Stimulated activated naive CD8-positive, alpha-beta T cell treated with anti-CD3 and anti-CD28 coated beads, Interleukin-15, Interleukin-2, amounts not matched to agents 100 ng/mL and 50 ng/mL, for 24 hours (primary cell): ENCODE results near the gene TRIM32.

Source experiments
- H3K27ac Mint-ChIP-seq: one replicate; pipeline ENCODE4 v1.8.0; 2021; ENCODE audit warnings: mild to moderate bottlenecking, mixed read lengths
- H3K27me3 Mint-ChIP-seq: one replicate; pipeline ENCODE4 v1.8.0; 2021; ENCODE audit warnings: mixed read lengths
- H3K36me3 Mint-ChIP-seq: one replicate; pipeline ENCODE4 v1.8.0; 2021; ENCODE audit warnings: low read depth, mixed read lengths
- H3K4me1 Mint-ChIP-seq: one replicate; pipeline ENCODE4 v1.8.0; 2021; ENCODE audit warnings: low read depth, mixed read lengths
- H3K4me3 Mint-ChIP-seq: one replicate; pipeline ENCODE4 v1.8.0; 2021; ENCODE audit warnings: mild to moderate bottlenecking, mixed read lengths
- H3K9me3 Mint-ChIP-seq: one replicate; pipeline ENCODE4 v1.8.0; 2021; ENCODE audit warnings: mixed read lengths

Gene TRIM32

DNA sequence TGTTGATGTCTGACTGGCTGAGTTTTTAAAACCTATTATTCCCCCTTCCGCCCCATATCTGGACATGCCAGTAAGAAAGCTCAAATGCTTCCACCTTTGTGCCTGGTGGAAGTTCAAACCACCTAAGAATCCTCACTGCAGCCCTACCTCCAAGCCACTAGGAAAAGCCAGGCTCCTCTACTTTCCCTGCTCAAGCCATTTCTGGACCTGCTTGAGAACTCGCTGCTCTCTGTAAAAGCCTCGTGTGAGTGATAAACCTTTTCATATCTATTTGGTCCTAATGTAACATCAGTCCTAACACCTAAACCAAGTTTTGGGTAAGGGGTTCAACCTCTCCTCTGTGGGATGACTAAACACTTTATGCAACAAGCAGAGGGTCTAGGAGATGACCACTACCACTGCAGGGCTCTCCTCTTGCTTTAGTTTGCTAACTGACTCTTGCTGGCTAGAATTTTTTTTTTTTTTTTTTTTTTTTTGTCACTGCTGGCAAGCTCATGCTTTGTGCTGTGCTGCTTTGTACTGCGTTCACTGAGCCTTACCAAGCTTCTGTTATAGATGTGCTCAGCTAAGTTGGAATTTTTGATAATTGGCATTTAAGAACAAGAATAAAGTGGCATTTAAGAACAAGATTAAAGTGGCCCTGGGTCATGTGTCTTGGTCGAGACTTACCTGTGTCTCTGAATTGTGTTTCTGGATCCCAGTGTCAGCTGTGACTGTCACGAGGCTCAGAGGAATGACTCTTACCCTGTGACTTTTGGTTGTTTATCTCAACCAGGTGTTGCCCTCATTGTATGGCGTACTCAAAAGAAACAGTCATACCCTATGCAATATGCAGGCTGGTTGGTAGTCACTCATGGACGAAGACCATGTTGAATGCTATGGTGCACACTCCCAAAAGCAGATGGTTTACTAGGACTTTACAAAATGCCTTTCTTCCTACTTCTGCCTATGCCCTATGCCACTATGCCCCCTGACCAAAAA lies 19.5 kb downstream of the TRIM32 start:
- Mint-ChIP-seq H3K4me1 (peaks cover 9% of the 10 kb centered on the region), H3K4me3 (no peak overlapping the region), H3K9me3 (peaks cover 4% of the 10 kb centered on the region), H3K27ac (no peak overlapping the region), H3K27me3 (no peaks in the 10 kb centered on the region), H3K36me3 (peaks cover 16% of the 10 kb centered on the region)

- Mint-ChIP-seq H3K27ac (no peak overlapping the region), H3K9me3 (peaks cover 4% of the 10 kb centered on the region), H3K36me3 (no peaks in the 10 kb centered on the region), H3K4me3 (no peak overlapping the region), H3K27me3 (no peaks in the 10 kb centered on the region), H3K4me1 (no peaks in the 10 kb centered on the region)
Observed at GRCh38 chr9:116712781-116713180, 25.7 kb downstream of the TRIM32 start.

DNA sequence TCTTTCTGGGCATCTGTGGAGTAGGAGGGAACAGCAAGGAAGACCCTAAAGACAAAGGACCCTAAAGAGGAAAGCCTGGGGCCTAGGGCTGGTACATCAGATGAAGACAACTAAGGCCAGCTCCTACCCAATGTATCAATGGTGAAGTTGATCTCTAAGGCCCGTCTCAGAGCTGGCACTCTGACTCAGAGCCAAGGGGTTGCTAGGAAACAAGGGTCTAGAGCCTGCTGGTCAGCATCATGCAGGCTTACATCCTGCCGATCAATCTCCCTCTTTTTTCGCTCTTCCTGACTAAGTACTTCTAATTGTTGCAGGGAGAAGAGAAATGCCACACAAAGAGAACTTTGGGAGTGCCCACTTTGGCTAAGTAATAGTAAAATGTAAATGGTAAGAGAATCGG lies 26.2 kb downstream of the TRIM32 start:
- Mint-ChIP-seq H3K27ac (no peak overlapping the region), H3K4me1 (no peaks in the 10 kb centered on the region), H3K4me3 (no peak overlapping the region), H3K9me3 (peaks cover 4% of the 10 kb centered on the region), H3K27me3 (no peaks in the 10 kb centered on the region), H3K36me3 (no peaks in the 10 kb centered on the region)

- no peak overlapping the region for H3K4me3 Mint-ChIP-seq
- H3K9me3 Mint-ChIP-seq, result peaks cover 3% of the 10 kb centered on the region
- H3K4me1 Mint-ChIP-seq, result no peaks in the 10 kb centered on the region
- H3K27me3 Mint-ChIP-seq, result no peaks in the 10 kb centered on the region
- no peak overlapping the region for H3K27ac Mint-ChIP-seq
- H3K36me3 Mint-ChIP-seq, result no peaks in the 10 kb centered on the region
Observed at GRCh38 chr9:116715751-116716150, 28.6 kb downstream of the TRIM32 start.

DNA sequence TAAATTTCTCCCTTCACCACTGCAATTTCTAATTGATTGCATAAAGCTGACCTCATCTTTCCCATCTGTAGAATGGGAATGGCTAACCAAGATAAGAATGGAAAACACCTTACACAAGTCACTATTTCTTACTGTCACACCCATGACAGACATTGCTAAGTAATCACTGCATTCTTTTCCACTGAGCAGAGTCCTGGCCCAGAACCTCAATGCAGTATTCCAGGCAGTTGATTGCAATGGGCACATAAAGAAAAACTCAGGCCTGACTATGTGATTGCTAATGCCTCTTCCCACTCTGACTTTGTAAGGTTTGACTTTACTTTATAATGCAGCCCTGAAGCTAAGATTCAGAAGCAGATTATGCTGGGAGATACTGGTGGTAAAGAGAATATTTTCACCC lies 29.3 kb downstream of the TRIM32 start:
- Mint-ChIP-seq H3K27me3 (no peaks in the 10 kb centered on the region), H3K4me3 (no peak overlapping the region), H3K4me1 (no peaks in the 10 kb centered on the region), H3K36me3 (no peaks in the 10 kb centered on the region), H3K27ac (no peak overlapping the region), H3K9me3 (peaks cover 3% of the 10 kb centered on the region)

DNA sequence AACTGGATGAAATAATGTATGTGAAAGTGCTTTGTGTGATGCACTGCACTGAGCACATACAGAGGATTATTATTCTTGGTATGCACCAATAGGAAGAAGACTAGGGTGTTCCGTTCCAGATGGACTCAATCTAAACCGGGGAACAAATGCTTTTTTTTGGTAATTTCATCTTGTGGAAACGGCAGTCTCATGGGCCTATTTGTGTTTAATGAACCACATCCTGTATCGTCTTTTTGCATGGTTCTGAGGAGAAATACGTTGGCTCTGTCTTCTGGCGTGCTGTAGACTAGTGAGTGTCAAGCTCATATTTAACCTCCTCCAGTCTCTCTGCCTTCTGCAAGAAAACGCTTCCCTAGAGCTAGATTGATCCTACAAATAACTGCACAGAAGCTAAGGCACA lies 30.0 kb downstream of the TRIM32 start:
- Mint-ChIP-seq H3K9me3 (peaks cover 3% of the 10 kb centered on the region), H3K27ac (no peak overlapping the region), H3K27me3 (no peaks in the 10 kb centered on the region), H3K4me1 (no peaks in the 10 kb centered on the region), H3K4me3 (no peak overlapping the region), H3K36me3 (no peaks in the 10 kb centered on the region)

- peaks cover 3% of the 10 kb centered on the region for H3K9me3 Mint-ChIP-seq
- H3K27ac Mint-ChIP-seq, result no peak overlapping the region
- H3K4me1 Mint-ChIP-seq, result no peaks in the 10 kb centered on the region
- H3K36me3 Mint-ChIP-seq, result no peaks in the 10 kb centered on the region
- H3K4me3 Mint-ChIP-seq, result no peak overlapping the region
- no peaks in the 10 kb centered on the region for H3K27me3 Mint-ChIP-seq
Observed at GRCh38 chr9:116718111-116718510, 31.0 kb downstream of the TRIM32 start.

- Mint-ChIP-seq H3K4me1 (no peaks in the 10 kb centered on the region), H3K36me3 (no peaks in the 10 kb centered on the region), H3K27me3 (peaks cover 5% of the 10 kb centered on the region), H3K9me3 (peaks cover 3% of the 10 kb centered on the region), H3K27ac (no peak overlapping the region), H3K4me3 (no peak overlapping the region)
Observed at GRCh38 chr9:116720111-116720510, 33.0 kb downstream of the TRIM32 start.

- Mint-ChIP-seq H3K27me3 (peaks cover 5% of the 10 kb centered on the region), H3K4me1 (no peaks in the 10 kb centered on the region), H3K4me3 (no peak overlapping the region), H3K36me3 (no peaks in the 10 kb centered on the region), H3K27ac (no peak overlapping the region), H3K9me3 (peaks cover 3% of the 10 kb centered on the region)
Observed at GRCh38 chr9:116721411-116721810, 34.3 kb downstream of the TRIM32 start.

DNA sequence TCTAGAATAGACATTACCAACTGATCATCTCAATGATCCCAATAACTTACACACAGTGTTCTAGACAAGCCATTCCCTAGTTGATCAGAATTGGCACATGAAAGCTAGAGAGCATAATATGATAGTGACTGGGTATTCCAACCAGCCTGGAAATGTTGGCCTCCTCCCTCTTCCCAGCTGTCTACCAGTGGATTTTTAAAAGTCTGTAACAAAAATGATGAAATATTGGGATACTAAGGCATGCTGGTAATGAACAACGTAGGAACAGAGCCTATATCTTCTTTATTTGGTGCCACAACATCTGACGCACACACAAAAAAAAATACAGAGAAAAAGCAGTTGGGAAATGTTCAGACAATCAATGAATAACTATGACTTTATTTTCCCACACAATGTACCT lies 34.8 kb downstream of the TRIM32 start:
- H3K36me3 Mint-ChIP-seq, result no peaks in the 10 kb centered on the region
- no peaks in the 10 kb centered on the region for H3K4me1 Mint-ChIP-seq
- H3K4me3 Mint-ChIP-seq, result no peak overlapping the region
- H3K9me3 Mint-ChIP-seq, result peaks cover 3% of the 10 kb centered on the region
- H3K27ac Mint-ChIP-seq, result no peak overlapping the region
- H3K27me3 Mint-ChIP-seq, result peaks cover 5% of the 10 kb centered on the region

- no peak overlapping the region for H3K4me3 Mint-ChIP-seq
- H3K9me3 Mint-ChIP-seq, result no peaks in the 10 kb centered on the region
- H3K36me3 Mint-ChIP-seq, result no peaks in the 10 kb centered on the region
- no peak overlapping the region for H3K27ac Mint-ChIP-seq
- H3K27me3 Mint-ChIP-seq, result peaks cover 14% of the 10 kb centered on the region
- no peaks in the 10 kb centered on the region for H3K4me1 Mint-ChIP-seq
Observed at GRCh38 chr9:116724123-116724522, 37.0 kb downstream of the TRIM32 start.

- Mint-ChIP-seq H3K27me3 (peaks cover 16% of the 10 kb centered on the region), H3K4me1 (no peaks in the 10 kb centered on the region), H3K4me3 (no peak overlapping the region), H3K36me3 (no peaks in the 10 kb centered on the region), H3K9me3 (no peaks in the 10 kb centered on the region), H3K27ac (no peak overlapping the region)
Observed at GRCh38 chr9:116726602-116727001, 39.5 kb downstream of the TRIM32 start.

- no peak overlapping the region for H3K27ac Mint-ChIP-seq
- no peaks in the 10 kb centered on the region for H3K4me1 Mint-ChIP-seq
- H3K4me3 Mint-ChIP-seq, result no peak overlapping the region
- peaks cover 35% of the 10 kb centered on the region for H3K27me3 Mint-ChIP-seq
- no peaks in the 10 kb centered on the region for H3K36me3 Mint-ChIP-seq
- peaks cover 3% of the 10 kb centered on the region for H3K9me3 Mint-ChIP-seq
Observed at GRCh38 chr9:116733010-116733641, 46.0 kb downstream of the TRIM32 start.

GRCh38 chr9:116736399-116737151 lies 49.5 kb downstream of the TRIM32 start:
- peaks cover 3% of the 10 kb centered on the region for H3K9me3 Mint-ChIP-seq
- no peak overlapping the region for H3K27ac Mint-ChIP-seq
- H3K4me3 Mint-ChIP-seq, result no peak overlapping the region
- H3K27me3 Mint-ChIP-seq, result peaks cover 26% of the 10 kb centered on the region
- no peaks in the 10 kb centered on the region for H3K4me1 Mint-ChIP-seq
- no peaks in the 10 kb centered on the region for H3K36me3 Mint-ChIP-seq

DNA sequence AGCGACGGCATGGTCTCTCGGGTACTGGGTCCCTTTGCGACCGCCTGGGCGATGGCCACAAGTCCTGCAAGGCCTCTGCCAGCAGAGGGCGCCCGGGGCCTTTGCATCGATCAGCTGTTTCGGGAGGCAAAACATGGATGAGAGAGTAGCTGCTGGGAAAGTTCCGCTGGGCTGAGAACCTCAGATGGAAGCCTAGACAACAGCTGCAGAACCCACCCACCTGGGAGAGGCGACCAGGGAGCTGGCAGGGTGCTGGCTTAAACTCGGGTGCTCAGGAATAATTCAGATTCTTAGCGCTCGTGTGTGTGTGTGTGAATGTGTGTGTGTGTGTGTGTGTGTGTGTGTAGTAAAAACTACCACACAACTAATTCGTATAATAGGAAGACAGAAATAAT lies 50.0 kb downstream of the TRIM32 start:
- no peak overlapping the region for H3K27ac Mint-ChIP-seq
- no peaks in the 10 kb centered on the region for H3K4me1 Mint-ChIP-seq
- H3K36me3 Mint-ChIP-seq, result no peaks in the 10 kb centered on the region
- H3K4me3 Mint-ChIP-seq, result no peak overlapping the region
- peaks cover 26% of the 10 kb centered on the region for H3K27me3 Mint-ChIP-seq
- H3K9me3 Mint-ChIP-seq, result peaks cover 3% of the 10 kb centered on the region
